Measurements from ENCODE around the gene STPG4. TPM values are rescaled to one million over a fixed set of nuclear protein-coding genes. Genes with fewer than 3 reads are reported as not detected.

The STPG4 gene
- 0.58 TPM in 1 of 2 replicates, not detected in the other for total RNA-seq

GRCh38 chr2:47155091-47155876 lies at the start of gene STPG4:
Gene STPG4 (minus strand): TSS chr2:47155308. CDS start chr2:47155251, 57 bp downstream.
- TF ChIP-seq CTCF (conservative IDR thresholded peaks at IDR 0.05; ENCODE audit: low read depth, low read length) = no peak
- H3K4me3 ChIP-seq (ENCODE audit: low read depth, low read length) = no peak within 1 kb of the TSS
- no peak for DNase-seq (ENCODE audit: low read depth)

- TF ChIP-seq CTCF (conservative IDR thresholded peaks at IDR 0.05; ENCODE audit: low read depth, low read length) = no peak
- DNase-seq (ENCODE audit: low read depth) = no peak
- no peak overlapping the region for H3K4me3 ChIP-seq (ENCODE audit: low read depth, low read length)
Observed at GRCh38 chr2:47204691-47205090, 49.6 kb upstream of the STPG4 start.

- no peak overlapping the region for H3K4me3 ChIP-seq (ENCODE audit: low read depth, low read length)
- no peak for DNase-seq (ENCODE audit: low read depth)
- TF ChIP-seq CTCF (conservative IDR thresholded peaks at IDR 0.05; ENCODE audit: low read depth, low read length) = no peak
Observed at GRCh38 chr2:47203995-47204394, 48.9 kb upstream of the STPG4 start.

GRCh38 chr2:47201224-47201623 lies 46.1 kb upstream of the STPG4 start:
- TF ChIP-seq CTCF (conservative IDR thresholded peaks at IDR 0.05; ENCODE audit: low read depth, low read length) = no peak
- no peak for DNase-seq (ENCODE audit: low read depth)
- H3K4me3 ChIP-seq (ENCODE audit: low read depth, low read length) = no peak overlapping the region

GRCh38 chr2:47198985-47199451 lies 43.9 kb upstream of the STPG4 start:
- no peak for TF ChIP-seq CTCF (conservative IDR thresholded peaks at IDR 0.05; ENCODE audit: low read depth, low read length)
- DNase-seq (ENCODE audit: low read depth) = no peak
- no peak overlapping the region for H3K4me3 ChIP-seq (ENCODE audit: low read depth, low read length)

GRCh38 chr2:47196499-47196898 lies 41.4 kb upstream of the STPG4 start:
- DNase-seq (ENCODE audit: low read depth) = no peak
- no peak overlapping the region for H3K4me3 ChIP-seq (ENCODE audit: low read depth, low read length)
- TF ChIP-seq CTCF (conservative IDR thresholded peaks at IDR 0.05; ENCODE audit: low read depth, low read length) = no peak

- H3K4me3 ChIP-seq (ENCODE audit: low read depth, low read length) = no peak overlapping the region
- no peak for TF ChIP-seq CTCF (conservative IDR thresholded peaks at IDR 0.05; ENCODE audit: low read depth, low read length)
- no peak for DNase-seq (ENCODE audit: low read depth)
Observed at GRCh38 chr2:47196046-47196445, 40.9 kb upstream of the STPG4 start.
